ENCODE data around the gene SGSM2. TPM values are rescaled to one million over a fixed set of nuclear protein-coding genes. Genes with fewer than 3 reads are reported as not detected.

Gene SGSM2
- total and polyA plus RNA-seq, 8 donors, result 43.6 to 116 (median 87.8) TPM

- no peak overlapping the region for H3K27ac ChIP-seq
- ATAC-seq, result no peak
- no peak for TF ChIP-seq CTCF (IDR thresholded peaks at IDR 0.05)
Measured at GRCh38 chr17:2317796-2318195, 19.5 kb upstream of the SGSM2 start.

GRCh38 chr17:2319051-2319450 lies 18.2 kb upstream of the SGSM2 start:
- Histone ChIP-seq H3K4me3 (no peak overlapping the region), H3K27me3 (no peaks in the 10 kb centered on the region), H3K36me3 (peaks cover 4 to 46% of the 10 kb centered on the region in 2 donors), H3K27ac (no peak overlapping the region), H3K9me3 (no peaks in the 10 kb centered on the region), H3K4me1 (no peaks in the 10 kb centered on the region)
- TF ChIP-seq CTCF (IDR thresholded peaks at IDR 0.05), result no peak
- ATAC-seq (no peak), DNase-seq (no peak)
- intact Hi-C loops (cut with DNase I), result no loop called here

More at GRCh38 chr17:2317796-2318195, 19.5 kb upstream of the SGSM2 start:
- H3K27me3 ChIP-seq, result no peaks in the 10 kb centered on the region
- no peak for DNase-seq
- no peaks in the 10 kb centered on the region for H3K4me1 ChIP-seq
- intact Hi-C loops (cut with DNase I), result no loop called here
- H3K9me3 ChIP-seq, result no peaks in the 10 kb centered on the region
- no peak overlapping the region for H3K4me3 ChIP-seq
- H3K36me3 ChIP-seq, result peaks cover 0 to 33% of the 10 kb centered on the region in 2 donors

- no peak overlapping the region for H3K27ac ChIP-seq
- ATAC-seq (no peak), DNase-seq (no peak)
- H3K36me3 ChIP-seq, result peaks cover 4 to 69% of the 10 kb centered on the region in 2 donors
- H3K4me3 ChIP-seq, result no peak overlapping the region
- no peaks in the 10 kb centered on the region for H3K27me3 ChIP-seq
- no peak for TF ChIP-seq CTCF (IDR thresholded peaks at IDR 0.05)
- H3K9me3 ChIP-seq, result no peaks in the 10 kb centered on the region
- no peaks in the 10 kb centered on the region for H3K4me1 ChIP-seq
- intact Hi-C loops (cut with DNase I), result no loop called here
Measured at GRCh38 chr17:2321399-2321798, 15.9 kb upstream of the SGSM2 start.

- Histone ChIP-seq H3K36me3 (peaks cover 4 to 93% of the 10 kb centered on the region in 2 donors), H3K27ac (no peak overlapping the region), H3K27me3 (no peaks in the 10 kb centered on the region), H3K9me3 (no peaks in the 10 kb centered on the region), H3K4me3 (no peak overlapping the region), H3K4me1 (no peaks in the 10 kb centered on the region)
- ATAC-seq (no peak), DNase-seq (no peak)
- intact Hi-C loops (cut with DNase I), result no loop called here
- TF ChIP-seq CTCF (IDR thresholded peaks at IDR 0.05), result no peak
Measured at GRCh38 chr17:2323629-2324314, 13.5 kb upstream of the SGSM2 start.

GRCh38 chr17:2331303-2331702 lies 6.0 kb upstream of the SGSM2 start:
- intact Hi-C loops (cut with DNase I), result no loop called here
- no peak for TF ChIP-seq CTCF (IDR thresholded peaks at IDR 0.05)

More at GRCh38 chr17:2331303-2331702, 6.0 kb upstream of the SGSM2 start:
- H3K9me3 ChIP-seq, result no peaks in the 10 kb centered on the region
- ATAC-seq, result no peak
- no peak overlapping the region for H3K4me3 ChIP-seq
- peaks cover 0 to 89% of the 10 kb centered on the region in 2 donors for H3K36me3 ChIP-seq
- no peak overlapping the region for H3K27ac ChIP-seq
- peaks cover 8 to 23% of the 10 kb centered on the region in 2 donors for H3K4me1 ChIP-seq
- no peak for DNase-seq
- no peaks in the 10 kb centered on the region for H3K27me3 ChIP-seq

All from left lung (tissue), 10 donors.